GM19397 (cell line): Measurements from ENCODE around the gene ZNF428.

Experiments used
- ATAC-seq: cut with Tn5 transposase; IDR thresholded peaks from one replicate; pipeline ENCODE4 v1.9.1; 2021; ENCODE audit warnings: mild to moderate bottlenecking, moderate library complexity; ENCODE audit not compliant: unreplicated experiment

ZNF428 gene

DNA sequence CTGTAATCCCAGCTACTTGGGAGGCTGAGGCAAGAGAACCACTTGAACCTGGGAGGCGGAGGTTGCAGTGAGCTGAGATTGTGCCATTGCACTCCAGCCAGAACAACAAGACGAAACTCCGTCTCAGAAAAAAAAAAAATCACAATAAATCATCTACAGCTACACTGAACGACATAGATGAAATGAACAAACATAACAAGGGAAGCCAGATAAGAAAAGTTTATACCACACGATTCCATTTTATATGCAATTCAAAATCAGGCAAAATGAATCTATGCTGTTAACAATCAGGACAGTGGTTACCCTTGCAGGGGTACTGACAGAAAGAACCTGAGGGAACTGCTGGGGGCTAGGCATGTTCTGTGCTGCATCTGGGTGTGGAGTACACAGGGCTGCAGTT lies 49.8 kb downstream of the ZNF428 start:
- no peak for ATAC-seq

DNA sequence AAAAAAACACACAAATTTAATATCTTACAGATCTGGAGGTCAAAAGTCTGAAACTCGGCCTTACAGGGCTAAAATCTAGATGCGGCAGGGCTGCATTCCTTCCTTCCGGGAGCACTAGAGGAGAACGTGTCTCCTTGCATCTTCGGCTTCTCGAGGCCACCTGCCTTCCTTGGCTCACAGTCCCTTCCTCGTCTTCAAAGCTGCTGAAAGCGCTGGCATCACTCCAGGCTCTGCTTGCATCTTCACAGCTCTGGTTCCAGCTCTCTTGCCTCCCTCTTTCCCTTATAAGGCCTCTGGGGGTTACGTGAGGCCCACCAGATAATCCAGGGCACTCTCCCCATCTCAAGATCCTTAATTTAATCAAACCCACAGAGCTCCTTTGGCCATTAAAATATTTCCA lies 54.6 kb downstream of the ZNF428 start:
- ATAC-seq = no peak

DNA sequence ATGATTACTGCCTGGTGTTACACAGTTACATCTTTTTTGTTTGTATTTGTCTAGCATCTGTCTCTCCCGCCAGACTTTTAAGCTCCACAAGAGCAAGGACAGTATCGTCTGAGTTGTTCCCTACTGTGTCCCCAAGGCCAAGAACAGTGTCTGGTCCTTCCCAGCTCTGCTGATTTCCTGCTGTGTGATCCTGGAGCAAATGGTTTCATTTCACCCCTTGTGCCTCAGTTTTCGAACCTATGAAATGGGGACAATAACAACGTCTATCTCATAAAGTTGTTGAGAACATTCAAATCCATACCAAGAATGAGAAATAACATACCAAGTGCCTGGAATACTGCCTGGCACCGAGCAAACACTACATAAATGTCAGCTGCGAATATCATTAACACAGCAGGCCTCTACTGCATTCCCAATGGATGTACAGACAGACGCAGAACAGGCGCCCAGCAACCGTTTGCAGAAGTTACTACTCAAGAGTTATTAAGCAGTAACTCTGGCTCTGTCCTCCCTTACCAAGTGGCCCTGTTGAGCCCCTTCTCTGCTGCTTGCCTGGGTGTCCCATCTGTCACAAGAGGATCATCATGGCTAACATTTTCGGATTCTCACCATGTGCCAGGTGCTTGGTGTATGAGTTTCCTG lies 55.5 kb downstream of the ZNF428 start:
- no peak for ATAC-seq

DNA sequence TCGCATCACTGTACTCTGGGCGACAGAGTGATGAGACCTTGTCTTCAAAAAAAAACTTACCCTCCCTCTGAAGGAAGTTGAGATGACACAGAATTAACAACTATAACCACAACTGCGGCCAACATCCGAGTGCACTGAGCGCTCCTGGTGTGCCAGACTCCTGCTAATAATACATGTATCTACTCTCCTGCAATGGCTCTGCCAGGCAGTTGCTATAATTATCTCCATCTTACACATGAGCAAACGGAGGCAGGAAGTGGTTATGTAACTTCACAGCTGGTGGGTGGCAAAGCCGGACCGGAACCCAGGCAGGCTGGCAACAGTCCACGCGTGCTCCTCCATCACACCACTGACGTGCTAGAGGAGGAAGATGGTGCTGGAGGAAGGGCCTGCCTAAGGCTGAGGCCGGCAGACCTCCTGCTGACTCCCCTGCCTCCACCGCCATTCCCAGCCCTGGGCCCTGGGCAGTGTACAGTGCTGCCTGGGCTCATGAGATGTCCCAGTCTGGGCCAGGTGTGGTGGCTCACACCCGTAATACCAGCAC lies 56.7 kb downstream of the ZNF428 start:
- ATAC-seq = peak; percentile 80

DNA sequence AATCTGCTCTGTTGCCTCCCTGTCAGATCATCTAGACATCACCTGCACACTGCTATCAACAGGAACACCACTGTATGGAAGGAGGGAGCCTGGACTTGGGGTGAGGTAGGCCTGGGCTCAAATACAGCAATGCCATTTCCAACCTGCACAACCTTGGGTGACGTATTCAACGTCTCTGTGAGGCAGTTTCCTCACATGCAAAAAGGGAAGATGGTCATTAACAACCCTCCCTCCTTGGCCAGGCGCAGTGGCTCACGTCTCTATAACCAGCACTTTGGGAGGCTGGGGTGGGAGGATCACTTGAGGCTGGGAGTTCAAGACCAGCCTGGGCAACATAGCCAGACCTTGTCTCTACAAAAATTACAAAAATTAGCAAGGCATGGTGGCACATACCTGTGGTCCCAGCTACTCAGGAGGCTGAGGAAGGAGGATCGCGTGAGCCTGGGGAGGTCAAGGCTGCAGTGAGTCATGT lies 57.2 kb downstream of the ZNF428 start:
- no peak for ATAC-seq

DNA sequence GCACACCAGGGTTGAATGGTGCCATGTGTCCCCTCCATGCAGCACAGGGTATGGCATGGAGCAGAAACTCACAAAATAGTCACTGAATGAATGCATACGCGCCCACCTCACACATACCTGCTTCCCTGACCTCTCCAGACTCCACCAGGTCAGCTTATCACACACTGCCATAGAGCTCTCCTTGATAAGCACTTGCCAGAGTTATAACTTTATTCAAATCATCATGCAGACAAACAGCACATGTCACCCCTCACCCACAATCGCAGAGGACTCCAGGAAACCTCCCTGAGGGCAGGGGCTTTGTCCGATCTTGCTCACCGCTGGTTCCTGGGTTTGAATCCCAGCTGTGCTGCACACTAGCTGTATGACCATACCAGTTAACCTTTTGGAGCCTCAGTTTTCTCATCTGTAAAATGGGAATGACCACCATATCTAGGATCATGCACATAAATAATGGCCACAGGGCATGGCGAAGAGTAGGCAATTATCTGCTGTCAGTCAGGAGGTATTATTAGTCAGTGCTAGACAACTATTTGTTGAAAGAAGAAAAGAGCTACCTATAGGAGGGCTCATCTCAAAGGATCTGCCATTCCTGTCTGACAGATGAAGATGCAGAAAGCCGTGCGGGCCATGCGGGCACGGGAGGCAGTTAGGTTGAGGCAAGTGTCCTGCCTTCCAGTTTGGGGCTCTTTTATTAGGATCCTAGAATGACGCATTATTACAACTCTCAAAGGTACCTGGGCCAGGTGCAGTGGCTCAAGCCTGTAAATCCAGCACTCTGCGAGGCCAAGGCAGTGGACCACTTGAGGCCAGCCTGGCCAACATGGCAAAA lies 58.1 kb downstream of the ZNF428 start:
- ATAC-seq = no peak

DNA sequence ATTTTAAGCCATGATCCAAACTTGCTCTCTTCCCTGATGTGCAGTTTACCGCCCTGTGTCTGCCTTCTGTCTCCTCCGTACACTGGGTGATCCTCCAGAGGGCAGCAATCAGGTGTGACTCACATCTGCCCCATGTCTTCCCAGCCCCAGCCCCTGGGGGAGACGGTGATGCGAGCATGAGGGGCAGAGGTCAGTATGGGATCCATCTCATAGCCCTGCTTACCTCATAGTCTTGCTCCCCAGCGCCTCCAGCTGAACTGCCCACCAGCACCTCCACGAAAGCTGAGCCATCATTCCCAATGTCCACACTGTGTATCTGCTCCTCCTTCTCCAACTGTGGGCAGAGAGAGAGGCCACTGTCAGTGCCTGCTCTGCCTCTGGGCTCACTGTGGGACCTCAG lies 58.7 kb downstream of the ZNF428 start:
- no peak for ATAC-seq
